Suppressor macrophage treated with lipopolysaccharide for 4 hours (primary cell): Measurements from ENCODE around the gene APBA1.

Experiments used
- DNase-seq: peaks from one replicate; pipeline ENCODE4 v3.0.0-alpha.2; 2020

Gene APBA1

GRCh38 chr9:69655065-69655464 is 17.1 kb downstream of the APBA1 start:
- DNase-seq = no peak

- no peak for DNase-seq
Measured at GRCh38 chr9:69653261-69653660, 18.9 kb downstream of the APBA1 start.

GRCh38 chr9:69649566-69650250 is 22.5 kb downstream of the APBA1 start:
- DNase-seq = no peak

GRCh38 chr9:69647804-69648203 is 24.4 kb downstream of the APBA1 start:
- DNase-seq = no peak

- DNase-seq = no peak
Measured at GRCh38 chr9:69646810-69647209, 25.4 kb downstream of the APBA1 start.

- DNase-seq = no peak
Measured at GRCh38 chr9:69645488-69645887, 26.7 kb downstream of the APBA1 start.

- no peak for DNase-seq
Measured at GRCh38 chr9:69643098-69643497, 29.1 kb downstream of the APBA1 start.

- peak; percentile 3 for DNase-seq
Measured at GRCh38 chr9:69637817-69638200, 34.4 kb downstream of the APBA1 start.

GRCh38 chr9:69637193-69637816 is 34.9 kb downstream of the APBA1 start:
- no peak for DNase-seq

- no peak for DNase-seq
Measured at GRCh38 chr9:69633716-69634115, 38.5 kb downstream of the APBA1 start.

- no peak for DNase-seq
Measured at GRCh38 chr9:69632768-69633167, 39.4 kb downstream of the APBA1 start.

- DNase-seq = no peak
Measured at GRCh38 chr9:69627281-69627680, 44.9 kb downstream of the APBA1 start.

- no peak for DNase-seq
Measured at GRCh38 chr9:69623276-69623675, 48.9 kb downstream of the APBA1 start.

- no peak for DNase-seq
Measured at GRCh38 chr9:69622676-69623075, 49.5 kb downstream of the APBA1 start.

GRCh38 chr9:69621730-69622460 is 50.3 kb downstream of the APBA1 start:
- DNase-seq = no peak

GRCh38 chr9:69620731-69621130 is 51.4 kb downstream of the APBA1 start:
- no peak for DNase-seq

GRCh38 chr9:69619233-69619632 is 52.9 kb downstream of the APBA1 start:
- DNase-seq = no peak

GRCh38 chr9:69617006-69617405 is 55.2 kb downstream of the APBA1 start:
- DNase-seq = no peak

GRCh38 chr9:69615880-69616279 is 56.3 kb downstream of the APBA1 start:
- DNase-seq = no peak

GRCh38 chr9:69611221-69611620 is 61.0 kb downstream of the APBA1 start:
- DNase-seq = no peak

GRCh38 chr9:69609156-69609555 is 63.0 kb downstream of the APBA1 start:
- DNase-seq = no peak

- no peak for DNase-seq
Measured at GRCh38 chr9:69606089-69606488, 66.1 kb downstream of the APBA1 start.

- DNase-seq = no peak
Measured at GRCh38 chr9:69605406-69605805, 66.8 kb downstream of the APBA1 start.

- no peak for DNase-seq
Measured at GRCh38 chr9:69604568-69605219, 67.5 kb downstream of the APBA1 start.
